Measurements from ENCODE around the gene CMC1.

Gene CMC1

GRCh38 chr3:28224430-28224829 is 17.0 kb upstream of the CMC1 start:
- H3K36me3 Mint-ChIP-seq (ENCODE audit: insufficient read depth), result no peaks in the 10 kb centered on the region
- ATAC-seq (replicated peaks), result no peak
- DNase-seq, result no peak
- H3K9me3 Mint-ChIP-seq, result peaks cover 2 to 4% of the 10 kb centered on the region in 2 donors
- H3K27me3 Mint-ChIP-seq, result no peaks in the 10 kb centered on the region
- H3K4me3 Mint-ChIP-seq, result no peak overlapping the region
- H3K27ac Mint-ChIP-seq, result no peak overlapping the region
- peaks cover 17 to 24% of the 10 kb centered on the region in 2 donors for H3K4me1 Mint-ChIP-seq (ENCODE audit: low read depth in 2 of 2)

- no peaks in the 10 kb centered on the region for H3K27me3 Mint-ChIP-seq
- no peaks in the 10 kb centered on the region for H3K9me3 Mint-ChIP-seq
- H3K4me1 Mint-ChIP-seq (ENCODE audit: low read depth in 2 of 2), result peaks cover 13 to 18% of the 10 kb centered on the region in 2 donors
- no peak overlapping the region for H3K4me3 Mint-ChIP-seq
- DNase-seq, result no peak
- ATAC-seq (replicated peaks), result no peak
- H3K27ac Mint-ChIP-seq, result no peak overlapping the region
- no peaks in the 10 kb centered on the region for H3K36me3 Mint-ChIP-seq (ENCODE audit: insufficient read depth)
Measured at GRCh38 chr3:28226020-28226419, 15.4 kb upstream of the CMC1 start.

DNA sequence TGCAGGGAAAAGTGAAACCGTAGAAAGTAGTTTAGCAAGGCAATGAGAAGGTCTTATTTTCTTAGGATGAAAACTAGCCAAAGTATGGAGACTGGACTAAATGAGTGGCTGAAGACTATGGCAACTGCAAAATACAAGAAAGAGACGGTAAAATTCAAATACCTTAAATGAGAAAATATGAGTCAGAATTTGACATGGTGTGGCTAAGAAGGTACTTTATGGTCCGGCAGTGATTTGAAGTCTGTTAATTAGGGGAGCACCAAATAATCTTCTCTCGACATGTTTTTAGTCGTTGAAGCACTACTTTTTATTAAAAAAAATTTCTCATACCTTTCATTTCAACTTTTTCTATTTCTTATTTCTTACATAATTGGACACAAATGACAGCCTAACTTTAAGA is 12.8 kb upstream of the CMC1 start:
- peaks cover 33% of the 10 kb centered on the region in 2 donors for H3K4me1 Mint-ChIP-seq (ENCODE audit: low read depth in 2 of 2)
- H3K36me3 Mint-ChIP-seq (ENCODE audit: insufficient read depth), result no peaks in the 10 kb centered on the region
- no peak overlapping the region for H3K4me3 Mint-ChIP-seq
- DNase-seq, result no peak
- no peak for ATAC-seq (replicated peaks)
- no peaks in the 10 kb centered on the region for H3K27me3 Mint-ChIP-seq
- no peak overlapping the region for H3K27ac Mint-ChIP-seq
- H3K9me3 Mint-ChIP-seq, result no peaks in the 10 kb centered on the region

- H3K9me3 Mint-ChIP-seq, result no peaks in the 10 kb centered on the region
Measured at GRCh38 chr3:28232659-28233058, 8.8 kb upstream of the CMC1 start.

DNA sequence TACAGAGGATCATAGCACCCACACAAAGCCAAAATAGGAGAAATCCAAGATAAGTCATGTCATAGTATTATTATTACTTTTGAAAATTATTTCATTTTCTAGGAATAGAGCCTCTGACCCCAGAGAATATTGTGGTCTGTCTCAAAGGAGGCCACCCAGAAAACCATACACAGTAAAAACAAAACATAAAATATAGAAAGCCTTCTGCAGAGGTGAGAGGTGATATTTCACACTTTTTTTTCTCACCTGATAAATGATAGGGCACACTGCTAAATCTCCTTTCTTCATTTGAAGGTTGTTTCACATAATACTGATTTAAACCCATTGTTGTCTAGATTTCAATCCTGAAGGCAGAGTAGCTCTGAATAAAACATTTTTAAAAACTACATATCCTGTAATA is 7.0 kb upstream of the CMC1 start:
- peak overlapping the region; percentile 6 for H3K27ac Mint-ChIP-seq
- no peaks in the 10 kb centered on the region for H3K27me3 Mint-ChIP-seq
- H3K9me3 Mint-ChIP-seq, result no peaks in the 10 kb centered on the region
- DNase-seq, result no peak
- H3K36me3 Mint-ChIP-seq (ENCODE audit: insufficient read depth), result no peaks in the 10 kb centered on the region
- H3K4me3 Mint-ChIP-seq, result peak overlapping the region; percentile 30 to 54
- H3K4me1 Mint-ChIP-seq (ENCODE audit: low read depth in 2 of 2), result peaks cover 43 to 66% of the 10 kb centered on the region in 2 donors
- ATAC-seq (replicated peaks), result peak; percentile 87

More at GRCh38 chr3:28232659-28233058, 8.8 kb upstream of the CMC1 start:
- Mint-ChIP-seq H3K27me3 (no peaks in the 10 kb centered on the region), H3K36me3 (ENCODE audit: insufficient read depth) (no peaks in the 10 kb centered on the region), H3K4me1 (ENCODE audit: low read depth in 2 of 2) (peaks cover 40 to 58% of the 10 kb centered on the region in 2 donors), H3K4me3 (no peak overlapping the region), H3K27ac (peak overlapping the region in 1 of 2 donors; percentile 72)
- ATAC-seq (replicated peaks) (no peak), DNase-seq (no peak)

- H3K4me1 Mint-ChIP-seq (ENCODE audit: low read depth in 2 of 2), result peaks cover 34 to 64% of the 10 kb centered on the region in 2 donors
- DNase-seq, result no peak
- peaks cover 4% of the 10 kb centered on the region for H3K36me3 Mint-ChIP-seq (ENCODE audit: insufficient read depth)
- no peak overlapping the region for H3K4me3 Mint-ChIP-seq
- peaks cover 0 to 2% of the 10 kb centered on the region in 2 donors for H3K9me3 Mint-ChIP-seq
- ATAC-seq (replicated peaks), result no peak
- no peak overlapping the region for H3K27ac Mint-ChIP-seq
- no peaks in the 10 kb centered on the region for H3K27me3 Mint-ChIP-seq
Measured at GRCh38 chr3:28239108-28239507, 2.3 kb upstream of the CMC1 start.

GRCh38 chr3:28240441-28240840 is 978 bp upstream of the CMC1 start:
- no peak overlapping the region for H3K27ac Mint-ChIP-seq
- DNase-seq (no peak), ATAC-seq (replicated peaks) (no peak)
- no peaks in the 10 kb centered on the region for H3K27me3 Mint-ChIP-seq
- peaks cover 0 to 2% of the 10 kb centered on the region in 2 donors for H3K9me3 Mint-ChIP-seq
- H3K4me1 Mint-ChIP-seq (ENCODE audit: low read depth in 2 of 2), result peaks cover 32 to 60% of the 10 kb centered on the region in 2 donors
- peaks cover 12% of the 10 kb centered on the region for H3K36me3 Mint-ChIP-seq (ENCODE audit: insufficient read depth)
- peak overlapping the region in 1 of 2 donors; percentile 95 for H3K4me3 Mint-ChIP-seq

GRCh38 chr3:28242519-28242918 is 1.1 kb downstream of the CMC1 start:
- H3K27ac Mint-ChIP-seq, result peak overlapping the region; percentile 91 to 93
- DNase-seq (no peak), ATAC-seq (replicated peaks) (no peak)
- H3K27me3 Mint-ChIP-seq, result no peaks in the 10 kb centered on the region
- peaks cover 13% of the 10 kb centered on the region for H3K36me3 Mint-ChIP-seq (ENCODE audit: insufficient read depth)
- H3K9me3 Mint-ChIP-seq, result peaks cover 0 to 2% of the 10 kb centered on the region in 2 donors
- H3K4me3 Mint-ChIP-seq, result peak overlapping the region; percentile 93 to 95
- peaks cover 45 to 63% of the 10 kb centered on the region in 2 donors for H3K4me1 Mint-ChIP-seq (ENCODE audit: low read depth in 2 of 2)

GRCh38 chr3:28243424-28244106 is 2.1 kb downstream of the CMC1 start:
- DNase-seq, result peak in 2 of 3 experiments; percentile 21 to 29
- Mint-ChIP-seq H3K27ac (peak overlapping the region; percentile 91 to 93), H3K27me3 (no peaks in the 10 kb centered on the region)

GRCh38 chr3:28244491-28244890 is 3.1 kb downstream of the CMC1 start:
- peaks cover 0 to 2% of the 10 kb centered on the region in 2 donors for H3K9me3 Mint-ChIP-seq
- peak overlapping the region; percentile 4 to 93 for H3K27ac Mint-ChIP-seq
- no peaks in the 10 kb centered on the region for H3K27me3 Mint-ChIP-seq
- peaks cover 48 to 56% of the 10 kb centered on the region in 2 donors for H3K4me1 Mint-ChIP-seq (ENCODE audit: low read depth in 2 of 2)
- H3K36me3 Mint-ChIP-seq (ENCODE audit: insufficient read depth), result peaks cover 13% of the 10 kb centered on the region
- no peak for DNase-seq
- peak overlapping the region; percentile 93 to 95 for H3K4me3 Mint-ChIP-seq
- no peak for ATAC-seq (replicated peaks)

More at GRCh38 chr3:28243424-28244106, 2.1 kb downstream of the CMC1 start:
- Mint-ChIP-seq H3K36me3 (ENCODE audit: insufficient read depth) (peaks cover 13% of the 10 kb centered on the region), H3K9me3 (peaks cover 0 to 2% of the 10 kb centered on the region in 2 donors), H3K4me1 (ENCODE audit: low read depth in 2 of 2) (peaks cover 50 to 63% of the 10 kb centered on the region in 2 donors), H3K4me3 (peak overlapping the region; percentile 93 to 95)
- peak; percentile 61 for ATAC-seq (replicated peaks)

- no peaks in the 10 kb centered on the region for H3K27me3 Mint-ChIP-seq
- peaks cover 64 to 75% of the 10 kb centered on the region in 2 donors for H3K4me1 Mint-ChIP-seq (ENCODE audit: low read depth in 2 of 2)
- peaks cover 17% of the 10 kb centered on the region for H3K36me3 Mint-ChIP-seq (ENCODE audit: insufficient read depth)
- ATAC-seq (replicated peaks) (no peak), DNase-seq (no peak)
- H3K27ac Mint-ChIP-seq, result peak overlapping the region; percentile 38 to 78
- peak overlapping the region; percentile 15 to 75 for H3K4me3 Mint-ChIP-seq
- H3K9me3 Mint-ChIP-seq, result peaks cover 0 to 2% of the 10 kb centered on the region in 2 donors
Measured at GRCh38 chr3:28247286-28247685, 5.9 kb downstream of the CMC1 start.

GRCh38 chr3:28250999-28251398 is 9.6 kb downstream of the CMC1 start:
- peak overlapping the region; percentile 27 to 51 for H3K4me3 Mint-ChIP-seq

GRCh38 chr3:28252001-28252431 is 10.6 kb downstream of the CMC1 start:
- Mint-ChIP-seq H3K9me3 (no peaks in the 10 kb centered on the region), H3K36me3 (ENCODE audit: insufficient read depth) (peaks cover 12% of the 10 kb centered on the region), H3K27me3 (no peaks in the 10 kb centered on the region), H3K27ac (peak overlapping the region; percentile 72 to 83), H3K4me3 (peak overlapping the region; percentile 51 to 67), H3K4me1 (ENCODE audit: low read depth in 2 of 2) (peaks cover 60 to 68% of the 10 kb centered on the region in 2 donors)
- DNase-seq, result peak; percentile 34 to 40 (median 38)
- peak; percentile 90 for ATAC-seq (replicated peaks)

More at GRCh38 chr3:28250999-28251398, 9.6 kb downstream of the CMC1 start:
- H3K27me3 Mint-ChIP-seq, result no peaks in the 10 kb centered on the region
- DNase-seq (no peak), ATAC-seq (replicated peaks) (no peak)
- peak overlapping the region; percentile 50 to 72 for H3K27ac Mint-ChIP-seq
- H3K4me1 Mint-ChIP-seq (ENCODE audit: low read depth in 2 of 2), result peaks cover 60 to 71% of the 10 kb centered on the region in 2 donors
- no peaks in the 10 kb centered on the region for H3K9me3 Mint-ChIP-seq
- peaks cover 12% of the 10 kb centered on the region for H3K36me3 Mint-ChIP-seq (ENCODE audit: insufficient read depth)

Measured in effector memory CD8-positive, alpha-beta T cell (primary cell).